OCI-LY1 (cell line): ENCODE measurements around the gene SLU7.

Source experiments
- H2AFZ ChIP-seq: fragments of 200-600 bp; sonication (generic), shearing (Covaris generic); 2 replicates; pipeline ENCODE4 v1.6.0; 2014; ENCODE audit warnings: antibody characterized with exemption, mild to moderate bottlenecking, low read length
- H3F3A ChIP-seq: fragments of 200-600 bp; sonication (generic), shearing (Covaris generic); 2 replicates; pipeline ENCODE4 v1.6.0; 2014; ENCODE audit warnings: mild to moderate bottlenecking, antibody characterized with exemption, low read length, moderate library complexity; ENCODE audit not compliant: insufficient read depth
- H3K27ac ChIP-seq: fragments of 200-600 bp; sonication (generic); 2 replicates; pipeline ENCODE4 v1.5.1; 2014; ENCODE audit warnings: low read length, mixed run types, mild to moderate bottlenecking, low read depth; ENCODE audit not compliant: poor library complexity, severe bottlenecking
- H3K27me3 ChIP-seq: fragments of 200-600 bp; sonication (generic); 2 replicates; pipeline ENCODE4 v1.6.0; 2014; ENCODE audit warnings: antibody characterized with exemption, mild to moderate bottlenecking, low read length, moderate library complexity; ENCODE audit not compliant: insufficient read depth
- H3K36me3 ChIP-seq: fragments of 200-600 bp; sonication (generic); 2 replicates; pipeline ENCODE4 v1.6.1; 2014; ENCODE audit warnings: mild to moderate bottlenecking, antibody characterized with exemption, low read length, moderate library complexity, mixed read lengths; ENCODE audit not compliant: insufficient read depth
- H3K4me1 ChIP-seq: fragments of 200-600 bp; sonication (generic); 2 replicates; pipeline ENCODE4 v1.5.1; 2014; ENCODE audit warnings: mild to moderate bottlenecking, low read length, moderate library complexity; ENCODE audit not compliant: insufficient read depth, severe bottlenecking
- H3K4me2 ChIP-seq: fragments of 200-600 bp; sonication (generic), shearing (Covaris generic); 2 replicates; pipeline ENCODE4 v1.6.1; 2014; ENCODE audit warnings: low read length
- H3K4me3 ChIP-seq: fragments of 200-600 bp; sonication (generic); 2 replicates; pipeline ENCODE4 v1.5.1; 2014; ENCODE audit warnings: low read length, low read depth, mild to moderate bottlenecking, mixed read lengths; ENCODE audit not compliant: poor library complexity, severe bottlenecking
- H3K79me2 ChIP-seq: fragments of 200-600 bp; shearing (Covaris generic); 2 replicates; pipeline ENCODE4 v1.6.1; 2016; ENCODE audit warnings: mixed run types, low read length, mixed read lengths; ENCODE audit not compliant: insufficient read depth
- H3K9ac ChIP-seq: fragments of 200-600 bp; sonication (generic), shearing (Covaris generic); 2 replicates; pipeline ENCODE4 v1.6.1; 2014; ENCODE audit warnings: mild to moderate bottlenecking, low read length, mixed read lengths
- H3K9me2 ChIP-seq: fragments of 200-600 bp; sonication (generic), shearing (Covaris generic); 2 replicates; pipeline ENCODE4 v1.6.1; 2014; ENCODE audit warnings: low read depth, mild to moderate bottlenecking, low read length, mixed read lengths
- H3K9me3 ChIP-seq: fragments of 200-600 bp; shearing (Covaris generic); 2 replicates; pipeline ENCODE4 v1.6.1; 2014; ENCODE audit warnings: low read length, mixed read lengths
- H4K20me1 ChIP-seq: fragments of 200-600 bp; sonication (generic), shearing (Covaris generic); 2 replicates; pipeline ENCODE4 v1.6.0; 2016; ENCODE audit warnings: mild to moderate bottlenecking, low read length; ENCODE audit not compliant: insufficient read depth
- CTCF ChIP-seq: fragments of 200-600 bp; sonication (generic), shearing (Covaris generic); IDR thresholded peaks from 2 replicates; pipeline ENCODE4 v1.5.1; 2017; ENCODE audit warnings: mild to moderate bottlenecking, antibody characterized with exemption, low read length, moderate library complexity, mixed read lengths
- EZH2 ChIP-seq: fragments of 200-600 bp; sonication (generic), shearing (Covaris generic); IDR thresholded peaks from 2 replicates; pipeline ENCODE4 v1.8.0; 2017; ENCODE audit warnings: borderline replicate concordance, mixed run types, mild to moderate bottlenecking, antibody characterized with exemption, low read length, moderate library complexity, mixed read lengths

SLU7 gene

GRCh38 chr5:160378330-160378729, 40.6 kb downstream of the SLU7 start:
- Histone ChIP-seq H3K79me2 (no peaks in the 10 kb centered on the region), H2AFZ (no peak overlapping the region), H3K9me3 (no peaks in the 10 kb centered on the region), H3K27me3 (no peaks in the 10 kb centered on the region), H3K27ac (no peak overlapping the region), H3F3A (no peaks in the 10 kb centered on the region), H4K20me1 (no peaks in the 10 kb centered on the region), H3K9me2 (no peaks in the 10 kb centered on the region), H3K4me3 (no peak overlapping the region), H3K9ac (no peak overlapping the region), H3K36me3 (no peaks in the 10 kb centered on the region), H3K4me2 (no peak overlapping the region), H3K4me1 (no peaks in the 10 kb centered on the region)
- TF ChIP-seq CTCF, result no peak
- no peak for TF ChIP-seq EZH2

GRCh38 chr5:160377651-160378050, 41.2 kb downstream of the SLU7 start:
- Histone ChIP-seq H2AFZ (no peak overlapping the region), H3K4me2 (no peak overlapping the region), H3K27me3 (no peaks in the 10 kb centered on the region), H3K79me2 (no peaks in the 10 kb centered on the region), H3K4me1 (no peaks in the 10 kb centered on the region), H4K20me1 (no peaks in the 10 kb centered on the region), H3K27ac (no peak overlapping the region), H3F3A (no peaks in the 10 kb centered on the region), H3K9me3 (no peaks in the 10 kb centered on the region), H3K36me3 (no peaks in the 10 kb centered on the region), H3K9me2 (no peaks in the 10 kb centered on the region), H3K9ac (no peak overlapping the region), H3K4me3 (no peak overlapping the region)
- no peak for TF ChIP-seq EZH2
- no peak for TF ChIP-seq CTCF

GRCh38 chr5:160376416-160376815, 42.5 kb downstream of the SLU7 start:
- Histone ChIP-seq H3F3A (no peaks in the 10 kb centered on the region), H3K27ac (no peak overlapping the region), H3K9ac (no peak overlapping the region), H3K4me3 (no peak overlapping the region), H3K79me2 (no peaks in the 10 kb centered on the region), H3K9me2 (no peaks in the 10 kb centered on the region), H3K9me3 (no peaks in the 10 kb centered on the region), H3K4me2 (no peak overlapping the region), H3K36me3 (no peaks in the 10 kb centered on the region), H4K20me1 (no peaks in the 10 kb centered on the region), H3K27me3 (no peaks in the 10 kb centered on the region), H2AFZ (no peak overlapping the region), H3K4me1 (no peaks in the 10 kb centered on the region)
- TF ChIP-seq CTCF (no peak), EZH2 (no peak)
